K562 (cell line): ENCODE measurements around the gene PPP4R1. TPM values are rescaled to one million over a fixed set of nuclear protein-coding genes. Genes with fewer than 3 reads are reported as not detected.
A peak's percentile ranks its signal among the peaks of the same experiment; 100 is the strongest.

Experiments used
- ATAC-seq: fragments of 200-7000 bp; cut with Tn5 transposase; 3 replicates; pipeline ENCODE4 v1.9.1; 2020; ENCODE audit warnings: moderate library complexity
- BruUV-seq: library from RNA; stranded (reverse); fragments of 400-500 nt; replicated peaks from 2 replicates; lab custom pipeline; 2021; lab: Mats Ljungman, UMichigan
- CTCF ChIA-PET: fragments of 300-600 bp; formaldehyde crosslinking; extraction: SDS; loops from one replicate; lab custom pipeline; 2021; ENCODE audit warnings: low intra/inter-chr PET ratio; lab: Yijun Ruan, JAX
- POLR2A ChIA-PET: fragments of 300-600, 350-650 bp; sonication (Branson Sonifier 250); formaldehyde crosslinking; extraction: SDS; loops from one replicate; lab custom pipeline; 2021; ENCODE audit warnings: antibody characterized with exemption, inconsistent platforms; lab: Yijun Ruan, JAX
- DNase-seq, 4 experiments: peaks; one replicate each; pipeline versions ENCODE4 v3.0.0 to v3.0.0-alpha.2; 2011 to 2018; ENCODE audit warnings: low spot score in 3 of 4, mixed read lengths in 3 of 4; ENCODE audit errors: extremely low read depth in 1 of 4
- FAIRE-seq: peaks from 2 replicates; lab custom pipeline; 2011; peaks lifted over from hg19 to GRCh38; lab: Jason Lieb, UNC
- H2AFZ ChIP-seq: 2 replicates; pipeline ENCODE4 v1.6.0; 2011; ENCODE audit warnings: low read depth, low read length, control low read depth, inconsistent platforms
- H3K27ac ChIP-seq: fragments of 200-600 bp; 3 replicates; pipeline ENCODE4 v1.8.0; 2011; ENCODE audit warnings: low read depth, mild to moderate bottlenecking, control low read depth, inconsistent platforms, low read length, moderate library complexity, mixed read lengths; ENCODE audit errors: extremely low read depth
- H3K27me3 ChIP-seq, 2 experiments: fragments of 300-600 bp in 1 of 2; 2 replicates in 1 of 2; 3 replicates in 1 of 2; pipeline versions ENCODE4 v1.6.0 to v1.8.0; 2011; ENCODE audit warnings: inconsistent platforms in 2 of 2, low read length in 2 of 2, mild to moderate bottlenecking in 1 of 2, mixed read lengths in 1 of 2, moderate library complexity in 1 of 2; ENCODE audit not compliant: control insufficient read depth in 2 of 2, insufficient read depth in 2 of 2
- H3K36me3 ChIP-seq: fragments of 300-600 bp; 3 replicates; pipeline ENCODE4 v1.8.0; 2011; ENCODE audit warnings: mild to moderate bottlenecking, low read length, inconsistent platforms; ENCODE audit not compliant: control insufficient read depth, insufficient read depth
- H3K4me1 ChIP-seq, 2 experiments: fragments of 200-600 bp in 1 of 2; replicated peaks in 1 of 2; 2 replicates in 1 of 2; 3 replicates in 1 of 2; pipeline versions ENCODE4 v1.5.1 to v1.8.0; 2011; ENCODE audit warnings: inconsistent platforms in 2 of 2, low read length in 2 of 2, mild to moderate bottlenecking in 1 of 2, mixed read lengths in 1 of 2, moderate library complexity in 1 of 2; ENCODE audit not compliant: control insufficient read depth in 2 of 2, insufficient read depth in 2 of 2
- H3K4me2 ChIP-seq: 2 replicates; pipeline ENCODE4 v1.6.1; 2011; ENCODE audit warnings: low read length, control low read depth, inconsistent platforms, mixed read lengths; ENCODE audit not compliant: insufficient read depth
- H3K4me3 ChIP-seq: fragments of 200-600 bp; sonication (generic), shearing (Covaris generic); 2 replicates; pipeline ENCODE4 v1.5.1; 2016; ENCODE audit warnings: control low read depth, inconsistent platforms
- H3K79me2 ChIP-seq: fragments of 200-600 bp; 3 replicates; pipeline ENCODE4 v1.8.0; 2011; ENCODE audit warnings: low read length, inconsistent platforms; ENCODE audit not compliant: control insufficient read depth, insufficient read depth
- H3K9ac ChIP-seq, 2 experiments: 2 replicates each; pipeline versions ENCODE4 v1.6.0 to v1.6.1; 2011; ENCODE audit warnings: low read depth in 2 of 2, low read length in 2 of 2, control low read depth in 1 of 2, inconsistent platforms in 1 of 2, mild to moderate bottlenecking in 1 of 2, mixed read lengths in 1 of 2; ENCODE audit not compliant: insufficient read depth in 1 of 2
- H3K9me1 ChIP-seq: one replicate; pipeline ENCODE4 v1.6.0; 2011; ENCODE audit warnings: inconsistent platforms, mild to moderate bottlenecking, low read length, moderate library complexity; ENCODE audit not compliant: control insufficient read depth, insufficient read depth
- H3K9me3 ChIP-seq: replicated peaks from 2 replicates; pipeline ENCODE4 v1.5.1; 2011; ENCODE audit warnings: low read depth, low read length, inconsistent platforms; ENCODE audit not compliant: control insufficient read depth, insufficient read depth
- H4K20me1 ChIP-seq: replicated peaks from 2 replicates; pipeline ENCODE4 v1.6.1; 2011; ENCODE audit warnings: low read length, inconsistent platforms, mixed read lengths; ENCODE audit not compliant: control insufficient read depth, insufficient read depth
- C11orf30 ChIP-seq: fragments of 450-650 bp; IDR thresholded peaks from 2 replicates; pipeline ENCODE4 v1.6.1; 2016; ENCODE audit warnings: low read depth, mild to moderate bottlenecking
- FOSL1 ChIP-seq: fragments of 200-800 bp; sonication (Bioruptor generic); conservative IDR thresholded peaks from 2 replicates; pipeline ENCODE4 v1.6.1; 2016; ENCODE audit warnings: missing genetic modification characterization, missing compliant biosample characterization
- FOXJ2 ChIP-seq: fragments of 200-800 bp; sonication (Bioruptor generic); IDR thresholded peaks from 2 replicates; pipeline ENCODE4 v1.6.1; 2016; ENCODE audit warnings: missing genetic modification characterization, missing compliant biosample characterization
- GMEB1 ChIP-seq: fragments of 250-450 bp; sonication (Bioruptor Pico); IDR thresholded peaks from 2 replicates; pipeline ENCODE4 v1.4.0; 2020; ENCODE audit warnings: mild to moderate bottlenecking
- MAFF ChIP-seq: IDR thresholded peaks from 2 replicates; pipeline ENCODE4 v1.6.1; 2012; ENCODE audit warnings: low read length, improper control_type of control experiment
- MAFG ChIP-seq: fragments of 450-650 bp; conservative IDR thresholded peaks from 2 replicates; pipeline ENCODE4 v1.6.1; 2016; ENCODE audit warnings: missing genetic modification characterization, missing compliant biosample characterization
- MAFK ChIP-seq: IDR thresholded peaks from 2 replicates; pipeline ENCODE4 v1.6.1; 2011; ENCODE audit warnings: low read length, improper control_type of control experiment
- MTF1 ChIP-seq: fragments of 250-450 bp; sonication (Bioruptor Pico); IDR thresholded peaks from 2 replicates; pipeline ENCODE4 v1.9.0; 2021; ENCODE audit warnings: moderate library complexity, mild to moderate bottlenecking, inconsistent platforms, borderline replicate concordance
- PTBP1 ChIP-seq: fragments of 200-400 bp; formaldehyde crosslinking; IDR thresholded peaks from 2 replicates; pipeline ENCODE4 v1.6.1; 2017; ENCODE audit warnings: low read depth, low read length
- RFX1 ChIP-seq: fragments of 450-650 bp; IDR thresholded peaks from 2 replicates; pipeline ENCODE4 v1.6.1; 2016; ENCODE audit warnings: mild to moderate bottlenecking, moderate library complexity
- TAF9B ChIP-seq: fragments of 450-650 bp; IDR thresholded peaks from 2 replicates; pipeline ENCODE4 v1.6.1; 2018; ENCODE audit warnings: mild to moderate bottlenecking; ENCODE audit not compliant: partially characterized antibody
- TEAD4 ChIP-seq, 2 experiments: sonication (generic) in 1 of 2; formaldehyde crosslinking in 1 of 2; IDR thresholded peaks; 2 replicates each; pipeline versions ENCODE4 v1.6.1 to v1.8.0; 2012 to 2022; ENCODE audit warnings: borderline replicate concordance in 1 of 2, inconsistent platforms in 1 of 2, low read length in 1 of 2, mild to moderate bottlenecking in 1 of 2, missing genetic modification reagents in 1 of 2
- ZBTB9 ChIP-seq: fragments of 450-650 bp; formaldehyde crosslinking; IDR thresholded peaks from 2 replicates; pipeline ENCODE4 v1.4.0; 2020; ENCODE audit warnings: mild to moderate bottlenecking, moderate library complexity
- ZNF316 ChIP-seq: fragments of 450-650 bp; IDR thresholded peaks from 2 replicates; pipeline ENCODE4 v1.6.1; 2016
- WGBS: fragments of 100-300 bp; shearing (Covaris generic); methylation state at CpG from one replicate; pipeline ENCODE4 v1.1.6; 2016; ENCODE audit warnings: low coverage, mixed read lengths; ENCODE audit not compliant: insufficient coverage; ENCODE audit errors: missing lambda C conversion rate; 5-methylcytosine and 5-hydroxymethylcytosine counted together
- in situ Hi-C: fragments of 300-500 bp; cut with MboI; formaldehyde crosslinking; loops from 4 replicates; pipeline ENCODE4 v1.15.0; 2018; ENCODE audit warnings: inconsistent platforms, mixed read lengths
- intact Hi-C: fragments of 100-400 bp; cut with micrococcal nuclease; formaldehyde crosslinking; loops from 2 replicates; pipeline ENCODE4 v1.14.2; 2022
- polyA plus RNA-seq, 8 experiments: library from polyadenylated mRNA; depleted of rRNA in 4 of 8; stranded (reverse) in 5 of 8; unstranded in 3 of 8; fragments of >200 nt; fragmentation: Nextera tagmentation in 2 of 8; fragmentation: Illumina TruSeq in 1 of 8; extraction: Ambion mirVana in 2 of 8; extraction: Trizol in 1 of 8; gene quantifications; 2 replicates each; pipeline versions ENCODE4 v1.2.1 to v1.2.3, GENCODE V29; 2011 to 2014; ENCODE audit warnings: inconsistent platforms in 1 of 8, missing spikeins in 1 of 8
- total RNA-seq, 7 experiments: library from RNA; depleted of rRNA in 6 of 7; stranded (reverse); fragments of >200 nt in 6 of 7; fragmentation: Illumina TruSeq in 2 of 7; extraction: Trizol in 2 of 7; gene quantifications; 2 replicates each; pipeline versions ENCODE4 v1.2.1 to v1.2.3, GENCODE V29; 2011 to 2021; ENCODE audit warnings: low replicate concordance in 1 of 7

Gene PPP4R1
- total and polyA plus RNA-seq, 9 of the 15 experiments (the other 6 are each of a cell fraction or from before 2014, with no cell fraction given): 23.5 to 136 (median 84.5) TPM

GRCh38 chr18:9643549-9643948, 29.2 kb upstream of the PPP4R1 start:
- Histone ChIP-seq H4K20me1 (no peaks in the 10 kb centered on the region), H3K79me2 (no peaks in the 10 kb centered on the region), H3K9me3 (no peaks in the 10 kb centered on the region), H3K4me1 (no peaks in the 10 kb centered on the region; a peak in 1 of 5 replicates), H3K4me2 (no peak overlapping the region), H3K4me3 (no peak overlapping the region), H3K36me3 (no peaks in the 10 kb centered on the region)
- intact Hi-C loops: no loop called here
- ChIA-PET POLR2A (no interaction called here), CTCF (no interaction called here)
- WGBS: 14% methylated on average over 3 of the region's 3 CpGs
- 0 out of 3 replicates have a peak, but pooled peaks have one; percentile 43 for ATAC-seq
- peak; percentile 31; the same call in 1 of the 2 replicates for TF ChIP-seq MAFG
- no peak for TF ChIP-seq TAF9B
- peak; percentile 54; the same call in 1 of the 2 replicates for TF ChIP-seq C11orf30
- no peak for TF ChIP-seq ZBTB9 (CRISPR knock-in tag)
- no peak for TF ChIP-seq MTF1 (CRISPR knock-in tag)
- TF ChIP-seq GMEB1: no peak
- TF ChIP-seq ZNF316: peak; percentile 45
- 0 out of 2 replicates have a peak, but pooled peaks have one; percentile 25 for TF ChIP-seq TEAD4 (IDR thresholded peaks at IDR 0.05; ENCODE audit: low read length)
- TF ChIP-seq TEAD4 (CRISPR knock-in tag; IDR thresholded peaks at IDR 0.05; ENCODE audit: borderline replicate concordance): no peak
- no peak for TF ChIP-seq PTBP1
- TF ChIP-seq FOSL1 (tag): peak; percentile 74
- peak; percentile 64 for TF ChIP-seq RFX1
- peak; percentile 80; the same call in 1 of the 2 replicates for TF ChIP-seq FOXJ2 (tag)
- peak; percentile 9; the same call in 1 of the 2 replicates for TF ChIP-seq MAFK
- TF ChIP-seq MAFF: peak; percentile 10; the same call in 1 of the 2 replicates
- TF ChIP-seq, all 486 proteins: peak for 9
- Histone ChIP-seq H2AFZ (no peak overlapping the region), H3K9me1 (no peaks in the 10 kb centered on the region), H3K27me3 (no peaks in the 10 kb centered on the region), H3K9ac (no peak overlapping the region), H3K27ac (no peak overlapping the region)
- DNase-seq (no peak), FAIRE-seq (no peak)
- BruUV-seq: no TSS peak
- in situ Hi-C loops: no loop called here
